KOPT-K1 (cell line): ENCODE data around the gene NDUFAF7.
"Not testable (repeated sequence)": the region's sequence is repeated elsewhere in the genome, so short reads cannot be mapped to it uniquely, and the experiment has no call there.

Source experiments
- H3K27ac ChIP-seq: fragments of 200-600 bp; sonication (generic); 2 replicates; pipeline ENCODE4 v1.5.1; 2016; ENCODE audit warnings: antibody characterized with exemption, mild to moderate bottlenecking, low read depth, low read length; ENCODE audit not compliant: poor library complexity, severe bottlenecking
- H3K36me3 ChIP-seq: fragments of 200-600 bp; sonication (generic); 2 replicates; pipeline ENCODE4 v1.5.1; 2017; ENCODE audit warnings: antibody characterized with exemption, mild to moderate bottlenecking, low read length, moderate library complexity; ENCODE audit not compliant: insufficient read depth
- H3K9me3 ChIP-seq: fragments of 200-600 bp; sonication (generic); 2 replicates; pipeline ENCODE4 v1.5.1; 2017; ENCODE audit warnings: antibody characterized with exemption, low read length, mild to moderate bottlenecking; ENCODE audit not compliant: insufficient read depth, poor library complexity, severe bottlenecking

NDUFAF7 gene

DNA sequence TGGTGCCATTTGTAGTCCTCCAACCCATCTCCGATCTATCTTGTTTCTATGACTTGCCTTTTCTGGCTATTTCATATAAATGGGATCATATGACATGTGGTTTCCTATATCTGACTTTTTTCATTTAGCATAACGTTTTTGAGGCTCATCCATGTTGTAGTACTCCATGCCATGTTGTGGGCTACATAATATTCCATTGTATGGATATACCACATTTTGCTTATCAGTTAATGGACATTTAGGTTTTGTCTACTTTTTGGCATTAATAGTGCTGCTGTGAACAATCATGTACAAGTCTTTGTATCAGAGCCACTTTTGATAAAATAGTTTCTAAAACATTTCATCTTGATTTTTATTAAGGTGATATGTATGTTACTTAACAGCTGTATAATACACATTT, 27.8 kb upstream of the NDUFAF7 start:
- Histone ChIP-seq H3K9me3 (peaks cover 46% of the 10 kb centered on the region), H3K36me3 (peaks cover 95% of the 10 kb centered on the region), H3K27ac (no peak overlapping the region)

DNA sequence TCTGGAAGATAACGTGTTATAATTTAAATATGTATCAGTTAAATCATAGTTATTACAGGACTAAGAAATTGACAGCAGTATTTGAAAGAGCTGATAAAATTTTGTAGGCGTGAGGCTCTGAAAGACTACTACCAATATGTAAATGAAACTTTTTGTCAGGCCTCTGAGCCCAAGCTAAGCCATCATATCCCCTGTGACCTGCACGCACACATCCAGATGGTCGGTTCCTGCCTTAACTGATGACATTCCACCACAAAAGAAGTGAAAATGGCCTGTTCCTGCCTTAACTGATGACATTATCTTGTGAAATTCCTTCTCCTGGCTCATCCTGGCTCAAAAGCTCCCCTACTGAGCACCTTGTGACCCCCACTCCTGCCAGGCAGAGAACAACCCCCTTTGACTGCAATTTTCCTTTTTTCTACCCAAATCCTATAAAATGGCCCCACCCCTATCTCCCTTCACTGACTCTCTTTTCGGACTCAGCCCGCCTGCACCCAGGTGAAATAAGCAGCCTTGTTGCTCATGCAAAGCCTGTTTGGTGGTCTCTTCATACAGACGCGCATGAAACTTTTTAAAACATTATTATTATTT, 26.3 kb upstream of the NDUFAF7 start:
- peaks cover 100% of the 10 kb centered on the region for H3K36me3 ChIP-seq
- not testable (repeated sequence) for H3K27ac ChIP-seq

DNA sequence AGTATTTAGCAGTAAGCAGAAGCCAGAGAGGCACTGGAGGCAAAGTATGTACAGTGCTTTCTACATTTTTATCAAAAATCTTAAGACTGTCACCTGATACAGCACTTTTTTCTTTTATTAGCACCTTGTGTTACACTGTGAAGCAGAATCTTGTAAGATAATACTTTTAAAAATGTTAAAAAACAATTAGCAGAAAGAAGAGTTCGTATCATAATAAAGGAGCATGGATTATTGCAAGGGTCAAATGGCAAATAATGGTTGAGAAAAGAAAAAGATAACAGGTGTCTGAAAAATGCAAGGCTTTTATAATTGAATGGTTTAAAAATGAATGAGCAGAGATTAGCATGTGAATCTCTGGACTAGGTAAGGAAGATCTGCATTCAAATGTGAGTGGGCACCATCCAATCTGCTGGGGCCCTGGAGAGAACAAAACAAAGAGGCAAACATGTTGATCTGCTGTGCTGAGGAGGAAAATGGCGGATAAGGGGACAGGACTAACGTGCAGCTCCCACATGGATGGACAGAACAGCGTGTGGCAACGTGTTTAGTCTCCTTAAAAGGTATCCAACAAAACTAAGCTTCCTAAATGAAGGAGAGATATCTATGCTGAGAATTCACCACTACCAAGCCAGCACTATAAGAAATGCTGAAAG, 25.6 kb upstream of the NDUFAF7 start:
- peaks cover 58% of the 10 kb centered on the region for H3K9me3 ChIP-seq
- no peak overlapping the region for H3K27ac ChIP-seq
- peaks cover 100% of the 10 kb centered on the region for H3K36me3 ChIP-seq

More for the DNA sequence above, 26.3 kb upstream of the NDUFAF7 start:
- H3K9me3 ChIP-seq = peaks cover 58% of the 10 kb centered on the region

DNA sequence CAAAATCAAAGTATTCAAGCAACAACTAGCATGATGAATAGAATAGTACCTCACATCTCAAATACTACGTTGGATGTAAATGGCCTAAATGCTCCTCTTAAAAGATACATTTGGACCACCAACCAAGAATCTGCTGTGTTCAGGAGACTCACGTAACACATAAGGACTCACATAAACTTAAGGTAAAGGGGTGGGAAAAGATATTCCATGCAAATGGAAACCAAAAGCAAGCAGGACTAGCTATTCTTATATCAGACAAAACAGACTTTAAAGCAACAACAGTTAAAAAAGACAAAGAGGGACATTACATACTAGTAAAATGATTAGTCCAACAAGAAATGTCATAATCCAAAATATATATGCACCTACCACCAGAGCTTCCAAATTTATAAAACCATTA, 24.7 kb upstream of the NDUFAF7 start:
- not testable (repeated sequence) for H3K27ac ChIP-seq
- H3K9me3 ChIP-seq = peaks cover 58% of the 10 kb centered on the region
- peaks cover 100% of the 10 kb centered on the region for H3K36me3 ChIP-seq

DNA sequence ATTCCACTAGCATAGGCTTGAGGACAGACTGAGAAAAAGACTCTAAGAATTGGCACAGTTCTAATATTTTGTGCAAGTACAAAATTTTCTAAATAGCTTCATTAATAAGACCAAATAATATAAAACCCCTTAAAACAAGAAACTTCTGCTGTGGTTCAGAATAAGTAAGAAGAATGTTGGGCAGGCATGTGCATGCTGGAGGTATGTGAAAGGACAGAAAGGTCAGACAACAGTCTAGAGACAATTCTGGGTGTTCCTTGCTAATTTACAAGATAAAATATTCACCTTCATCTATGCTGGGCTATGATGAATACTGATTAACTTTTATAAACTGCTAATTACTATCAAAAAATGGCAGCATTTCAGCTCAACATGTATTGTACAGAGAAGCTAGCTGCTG, 20.2 kb upstream of the NDUFAF7 start:
- peaks cover 99% of the 10 kb centered on the region for H3K36me3 ChIP-seq
- H3K9me3 ChIP-seq = peaks cover 38% of the 10 kb centered on the region
- no peak overlapping the region for H3K27ac ChIP-seq

DNA sequence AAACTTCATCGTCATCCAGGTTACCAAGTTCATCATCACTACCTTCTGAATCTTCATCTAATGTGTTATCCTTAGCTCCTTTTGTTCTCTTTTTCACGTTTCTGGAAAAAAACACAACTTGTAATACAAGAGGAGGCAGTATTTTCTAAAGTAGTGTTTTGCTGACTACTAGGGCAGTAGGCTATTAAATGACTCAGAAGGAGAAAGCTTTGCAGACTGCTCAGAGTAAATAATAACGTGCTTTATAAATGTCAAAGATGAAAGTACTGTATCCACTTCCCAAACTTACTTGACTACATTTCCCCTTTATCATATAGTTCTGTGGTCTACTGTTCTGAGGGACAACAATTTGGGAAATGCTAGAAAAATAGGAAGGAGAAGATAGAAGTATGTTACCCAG, 19.5 kb upstream of the NDUFAF7 start:
- peaks cover 99% of the 10 kb centered on the region for H3K36me3 ChIP-seq
- H3K27ac ChIP-seq = no peak overlapping the region
- peaks cover 30% of the 10 kb centered on the region for H3K9me3 ChIP-seq

DNA sequence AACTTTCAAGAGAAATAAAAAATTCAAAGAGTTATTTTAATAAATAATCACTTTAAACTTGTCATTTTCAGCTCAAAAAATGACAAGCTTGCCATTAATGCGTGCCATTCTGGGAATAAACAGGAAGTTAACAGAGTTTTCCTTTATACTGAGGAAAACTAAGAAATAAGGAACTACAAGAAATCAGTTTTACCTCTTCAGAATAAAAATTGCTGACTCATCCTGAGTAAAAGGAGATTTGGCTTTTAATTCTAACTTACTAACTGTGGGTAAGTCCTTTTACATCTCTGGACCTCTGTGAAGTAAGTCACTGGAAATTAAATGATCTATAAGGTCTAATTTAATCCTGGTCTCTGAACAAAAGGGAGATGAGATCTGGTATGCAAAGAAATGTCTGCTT, 16.2 kb upstream of the NDUFAF7 start:
- H3K36me3 ChIP-seq = peaks cover 92% of the 10 kb centered on the region
- H3K9me3 ChIP-seq = no peaks in the 10 kb centered on the region
- no peak overlapping the region for H3K27ac ChIP-seq

DNA sequence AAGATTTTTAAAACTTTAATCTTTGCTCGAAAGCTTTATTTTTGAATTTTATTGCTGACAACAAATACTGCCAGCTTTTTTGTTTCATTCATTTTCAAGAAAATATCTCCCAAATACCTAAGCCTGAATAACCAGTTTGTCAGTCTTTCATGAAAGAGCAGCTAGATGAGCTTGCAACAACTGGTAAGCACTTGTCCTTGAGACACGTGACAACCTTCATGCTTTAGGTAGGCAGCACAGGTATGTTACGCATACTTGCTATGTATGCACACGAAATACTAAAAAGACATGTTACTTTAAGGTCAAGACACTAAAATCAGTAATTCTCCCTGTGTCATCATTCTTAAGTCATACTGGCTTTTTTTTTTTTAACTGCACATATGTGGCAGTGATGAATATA, 12.4 kb upstream of the NDUFAF7 start:
- Histone ChIP-seq H3K27ac (no peak overlapping the region), H3K36me3 (peaks cover 92% of the 10 kb centered on the region), H3K9me3 (no peaks in the 10 kb centered on the region)

DNA sequence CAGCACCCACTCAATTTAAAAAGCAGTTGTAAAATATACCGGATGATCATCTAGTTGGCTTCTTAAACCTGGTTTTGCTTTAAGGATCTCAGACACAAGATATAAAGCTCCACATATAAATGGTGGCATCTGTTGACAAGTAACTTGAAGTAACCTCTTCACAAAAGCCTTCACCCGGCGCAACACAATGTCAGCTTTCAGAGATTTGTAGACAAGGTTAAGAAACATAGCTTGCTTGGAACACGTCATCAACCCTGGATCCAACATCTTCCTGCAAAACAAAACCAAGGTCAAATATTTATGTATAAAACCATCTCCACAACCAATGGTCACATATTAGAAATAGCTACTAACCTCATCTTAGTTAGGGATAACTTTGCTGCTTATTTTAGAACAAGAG, 8.3 kb upstream of the NDUFAF7 start:
- Histone ChIP-seq H3K27ac (no peak overlapping the region), H3K9me3 (no peaks in the 10 kb centered on the region), H3K36me3 (peaks cover 91% of the 10 kb centered on the region)

DNA sequence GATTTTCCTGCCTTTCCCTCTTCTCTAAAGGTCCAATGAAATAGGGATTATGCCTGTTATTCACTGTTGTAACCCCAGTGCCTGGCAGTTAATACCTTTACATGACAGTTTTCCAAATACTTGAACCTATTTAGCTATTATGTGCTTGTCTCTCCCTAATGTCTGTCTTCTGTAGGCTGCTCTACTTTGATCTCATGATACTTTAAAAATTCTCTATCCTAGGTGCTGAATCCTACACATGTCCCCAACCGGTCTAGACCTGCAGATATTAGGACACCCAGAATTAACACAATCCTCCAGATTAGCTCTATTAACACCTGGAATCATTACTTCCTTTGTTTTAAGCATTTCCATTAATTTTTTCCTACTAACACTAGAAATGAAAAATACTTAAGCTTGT, 7.4 kb upstream of the NDUFAF7 start:
- H3K36me3 ChIP-seq = peaks cover 89% of the 10 kb centered on the region
- H3K9me3 ChIP-seq = no peaks in the 10 kb centered on the region
- no peak overlapping the region for H3K27ac ChIP-seq

DNA sequence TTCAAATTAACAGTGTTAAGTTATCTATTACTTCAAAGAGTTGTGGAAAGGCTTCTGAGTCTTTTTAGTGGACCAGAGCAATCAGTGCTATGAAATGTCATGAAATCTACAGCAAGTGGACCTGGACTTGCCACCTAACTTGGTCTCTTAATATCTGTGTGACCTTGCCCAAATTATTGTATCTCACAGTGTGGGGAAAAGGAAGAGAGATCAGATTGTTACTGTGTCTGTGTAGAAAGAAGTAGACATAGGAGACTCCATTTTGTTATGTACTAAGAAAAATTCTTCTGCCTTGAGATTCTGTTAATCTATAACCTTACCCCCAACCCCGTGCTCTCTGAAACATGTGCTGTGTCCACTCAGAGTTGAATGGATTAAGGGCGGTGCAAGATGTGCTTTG, 6.3 kb upstream of the NDUFAF7 start:
- not testable (repeated sequence) for H3K9me3 ChIP-seq, H3K27ac ChIP-seq
- H3K36me3 ChIP-seq = peaks cover 79% of the 10 kb centered on the region

DNA sequence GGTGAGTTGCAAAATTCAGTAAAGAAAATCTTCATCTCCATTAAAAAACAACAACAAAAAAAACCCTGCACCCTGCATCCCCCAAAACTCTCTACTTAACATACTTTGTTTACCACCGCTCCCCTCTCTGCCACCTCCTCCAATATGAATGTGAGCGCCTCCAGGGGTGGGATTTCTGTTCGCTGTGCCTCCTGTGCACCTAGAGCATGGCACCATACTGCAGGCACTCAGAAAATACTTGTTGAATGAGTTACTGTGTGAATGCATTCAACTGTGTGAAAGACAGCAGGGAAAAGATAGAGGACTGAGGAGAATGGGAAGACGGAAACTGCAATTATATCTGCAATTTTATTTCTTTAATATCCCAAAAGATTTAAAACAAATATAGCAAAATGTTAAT, 4.6 kb upstream of the NDUFAF7 start:
- peaks cover 62% of the 10 kb centered on the region for H3K36me3 ChIP-seq
- no peak overlapping the region for H3K27ac ChIP-seq
- H3K9me3 ChIP-seq = no peaks in the 10 kb centered on the region

DNA sequence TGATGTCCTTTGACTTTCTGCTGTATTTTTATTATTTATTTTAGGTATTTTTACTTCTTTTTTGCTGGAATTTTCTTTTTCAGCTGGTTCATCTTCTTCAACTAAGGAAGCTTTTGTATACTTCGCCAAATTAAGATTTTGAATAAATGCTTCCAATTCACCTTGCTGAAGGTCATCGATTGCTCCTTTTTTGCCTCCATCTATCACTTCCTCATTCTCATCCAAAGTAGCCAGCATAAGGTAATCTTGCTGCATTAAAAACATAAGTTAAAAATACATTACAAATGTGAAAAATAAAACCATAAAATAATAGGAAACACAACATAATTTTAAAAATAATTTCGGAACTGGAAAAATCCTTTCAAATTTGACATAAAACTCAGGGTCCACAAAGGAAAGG, 2.7 kb upstream of the NDUFAF7 start:
- H3K9me3 ChIP-seq = no peaks in the 10 kb centered on the region
- peaks cover 43% of the 10 kb centered on the region for H3K36me3 ChIP-seq
- no peak overlapping the region for H3K27ac ChIP-seq

DNA sequence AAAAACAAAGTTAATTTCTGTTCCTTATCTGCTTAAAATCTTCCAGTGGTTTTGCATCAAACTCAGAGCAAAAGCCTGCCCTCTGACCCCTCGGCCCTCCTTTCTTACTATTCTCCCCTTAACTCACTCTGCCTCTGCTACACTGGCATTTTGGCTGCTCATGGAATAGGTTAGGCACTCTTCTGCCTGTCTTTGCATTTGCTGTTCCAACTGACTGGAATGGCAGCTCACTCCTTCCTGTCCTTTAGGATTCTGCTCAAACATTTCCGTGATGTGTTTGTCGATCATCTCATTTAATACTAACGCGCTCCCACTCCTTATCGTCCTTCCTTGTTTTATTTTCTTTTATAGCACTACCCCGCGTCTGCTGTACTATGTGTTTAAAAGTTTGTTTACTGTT, 877 bp upstream of the NDUFAF7 start:
- Histone ChIP-seq H3K27ac (peak overlapping the region; percentile 81), H3K9me3 (no peaks in the 10 kb centered on the region), H3K36me3 (peaks cover 34% of the 10 kb centered on the region)

DNA sequence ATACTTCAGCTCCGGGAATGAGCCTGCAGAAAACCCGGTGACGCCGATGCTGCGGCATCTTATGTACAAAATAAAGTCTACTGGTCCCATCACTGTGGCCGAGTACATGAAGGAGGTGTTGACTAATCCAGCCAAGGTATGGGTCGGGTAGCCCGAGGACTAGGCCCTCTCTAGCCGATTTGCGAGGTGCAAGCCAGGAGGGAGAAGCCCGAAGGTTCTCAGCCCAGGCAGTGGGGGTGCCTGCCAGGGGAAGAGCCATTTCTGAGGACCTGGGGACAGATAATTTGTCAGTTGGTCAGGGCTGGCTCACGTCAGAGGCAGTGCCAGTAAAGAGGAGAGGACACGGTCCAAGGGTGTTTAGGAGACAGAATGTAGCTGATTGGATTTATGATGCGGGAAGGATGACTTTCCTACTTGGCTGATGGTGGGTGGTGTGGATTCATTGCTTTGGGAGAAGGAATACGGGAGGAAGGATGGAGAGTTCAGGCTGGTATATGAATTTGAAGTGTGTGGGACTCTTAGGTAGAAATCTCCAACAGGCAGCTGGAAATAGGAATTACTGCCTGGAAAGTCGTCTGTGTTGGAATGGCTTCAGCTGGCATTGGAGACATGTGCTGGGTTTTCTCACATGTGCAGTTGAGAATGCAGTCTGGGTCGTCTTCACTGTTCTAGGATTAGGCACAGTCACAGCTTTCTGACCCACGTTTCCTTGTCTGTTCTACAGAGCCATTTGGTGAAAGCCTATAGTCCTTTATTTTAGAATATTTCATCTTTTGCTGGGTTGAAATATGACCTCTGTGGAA, 874 bp downstream of the NDUFAF7 start:
- Histone ChIP-seq H3K9me3 (no peaks in the 10 kb centered on the region), H3K27ac (peak overlapping the region; percentile 81), H3K36me3 (peaks cover 29% of the 10 kb centered on the region)
